Activated T-helper 1 cell treated with Interleukin-2 at 50 U/mL for 16 hours (primary cell): Measurements from ENCODE around the gene KRTAP9-6.
"Not testable (repeated sequence)": the region's sequence is repeated elsewhere in the genome, so short reads cannot be mapped to it uniquely, and the experiment has no call there.

ENCODE experiments used
- DNase-seq: peaks from one replicate; pipeline ENCODE4 v3.0.0-alpha.2; 2020; ENCODE audit warnings: low read depth

KRTAP9-6 gene

DNA sequence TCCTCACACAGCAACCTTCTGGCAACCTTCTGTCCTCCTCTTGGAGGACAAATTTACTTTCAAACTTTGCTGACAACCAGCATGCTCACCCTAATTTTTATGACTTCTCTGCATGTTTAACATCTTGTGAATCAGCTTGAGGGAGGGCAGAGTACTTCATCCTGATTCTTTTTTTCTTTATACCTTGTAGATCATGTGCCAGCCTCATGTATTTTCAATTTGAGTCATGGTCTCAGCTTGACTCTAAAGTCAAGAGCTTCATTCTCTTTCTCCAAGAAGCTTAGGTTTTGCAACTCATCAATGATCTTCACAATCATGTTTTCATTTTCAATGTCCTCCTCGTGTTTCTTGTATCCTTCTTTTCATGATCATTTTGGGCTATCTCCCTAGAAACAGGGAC lies 6.7 kb downstream of the KRTAP9-6 start:
- no peak for DNase-seq

DNA sequence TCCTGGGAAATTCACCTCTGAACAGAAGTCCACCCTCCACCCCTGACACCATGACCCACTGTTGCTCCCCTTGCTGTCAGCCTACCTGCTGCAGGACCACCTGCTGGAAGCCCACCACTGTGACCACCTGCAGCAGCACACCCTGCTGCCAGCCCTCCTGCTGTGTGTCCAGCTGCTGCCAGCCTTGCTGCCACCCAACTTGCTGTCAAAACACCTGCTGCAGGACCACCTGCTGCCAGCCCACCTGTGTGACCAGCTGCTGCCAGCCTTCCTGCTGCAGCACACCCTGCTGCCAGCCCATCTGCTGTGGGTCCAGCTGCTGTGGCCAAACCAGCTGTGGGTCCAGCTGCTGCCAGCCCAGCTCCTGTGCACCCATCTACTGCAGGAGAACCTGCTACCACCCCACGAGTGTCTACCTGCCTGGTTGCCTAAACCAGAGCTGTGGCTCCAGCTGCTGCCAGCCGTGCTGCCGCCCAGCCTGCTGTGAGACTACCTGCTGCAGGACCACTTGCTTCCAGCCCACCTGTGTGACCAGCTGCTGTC lies 10.5 kb downstream of the KRTAP9-6 start, which contains the start of gene KRTAP9-7:
Gene KRTAP9-7 (plus strand): TSS at position 51 of the 543 bp plus-strand sequence. CDS start 0 bp downstream, at position 51.
- DNase-seq = not testable (repeated sequence)

DNA sequence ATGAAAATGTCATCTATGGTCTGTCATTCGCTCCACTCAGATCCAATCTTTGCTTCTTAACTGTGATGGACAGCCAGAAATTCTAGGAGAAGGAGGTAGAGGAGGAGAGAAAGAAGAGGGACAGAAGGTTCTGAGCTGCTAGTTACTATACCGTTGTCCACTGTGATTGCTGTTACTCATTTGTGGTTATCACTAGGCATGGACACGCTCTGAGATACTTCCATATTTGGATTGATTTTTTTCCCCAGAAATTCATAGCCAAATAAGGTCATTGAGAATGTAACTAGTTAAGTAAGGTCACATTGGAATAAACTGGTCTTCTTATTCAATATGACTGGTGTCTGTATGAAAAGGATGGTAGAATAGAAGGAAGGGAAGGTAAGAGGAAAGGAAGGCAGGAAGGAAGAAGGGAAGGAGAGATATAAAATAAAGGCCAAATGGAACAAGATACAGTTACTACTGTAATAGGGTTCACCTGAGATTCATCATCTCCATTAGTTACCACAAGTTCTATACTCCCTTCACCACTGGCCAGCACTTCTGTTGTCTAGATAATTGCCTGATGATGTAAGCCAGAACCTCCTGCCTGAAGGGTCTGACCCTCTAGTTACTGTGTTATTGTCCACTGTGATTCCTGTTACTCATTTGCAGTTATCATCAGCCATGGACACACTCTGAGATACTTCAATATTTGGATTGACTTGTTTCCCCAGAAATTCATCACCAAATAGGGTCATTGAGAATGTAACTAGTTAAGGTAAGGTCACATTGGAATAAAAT lies 13.2 kb downstream of the KRTAP9-6 start:
- no peak for DNase-seq

DNA sequence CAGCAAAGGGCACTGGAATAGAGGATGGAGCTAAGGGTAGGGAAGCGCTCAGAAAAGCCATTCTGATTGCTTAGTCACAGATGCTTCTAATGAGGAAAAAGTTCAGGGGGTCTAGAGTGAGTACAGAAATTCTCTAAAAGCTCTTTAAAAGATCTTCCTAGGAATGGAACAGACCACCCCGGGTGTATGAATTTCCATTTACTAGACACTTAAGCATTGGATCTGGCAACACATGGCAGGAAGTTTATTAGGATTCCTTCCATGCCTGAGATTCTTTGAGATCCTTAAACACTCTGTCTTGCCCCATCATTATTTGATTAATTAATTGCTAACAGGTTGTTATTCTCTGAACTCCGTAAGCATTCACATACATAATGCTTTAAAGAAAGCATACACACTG lies 18.9 kb downstream of the KRTAP9-6 start:
- DNase-seq = no peak

DNA sequence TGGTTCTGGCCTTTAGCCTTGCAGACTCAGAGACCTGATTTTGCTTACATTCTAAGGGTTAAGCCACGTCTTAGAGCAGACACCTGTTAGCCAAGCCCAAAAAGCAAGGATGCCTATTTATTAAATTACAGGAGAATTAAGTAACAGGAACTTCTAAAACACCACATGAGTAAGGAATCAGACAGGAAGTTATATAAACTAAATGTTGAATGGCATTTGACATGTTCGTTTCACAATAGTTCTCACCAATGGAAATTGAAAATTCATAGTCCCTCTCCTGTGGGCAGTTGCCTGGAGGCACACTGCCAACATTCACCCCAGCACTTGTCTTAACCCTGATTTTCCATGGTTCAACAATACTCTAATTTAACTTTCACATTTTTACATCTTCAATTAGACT lies 19.4 kb downstream of the KRTAP9-6 start:
- no peak for DNase-seq

DNA sequence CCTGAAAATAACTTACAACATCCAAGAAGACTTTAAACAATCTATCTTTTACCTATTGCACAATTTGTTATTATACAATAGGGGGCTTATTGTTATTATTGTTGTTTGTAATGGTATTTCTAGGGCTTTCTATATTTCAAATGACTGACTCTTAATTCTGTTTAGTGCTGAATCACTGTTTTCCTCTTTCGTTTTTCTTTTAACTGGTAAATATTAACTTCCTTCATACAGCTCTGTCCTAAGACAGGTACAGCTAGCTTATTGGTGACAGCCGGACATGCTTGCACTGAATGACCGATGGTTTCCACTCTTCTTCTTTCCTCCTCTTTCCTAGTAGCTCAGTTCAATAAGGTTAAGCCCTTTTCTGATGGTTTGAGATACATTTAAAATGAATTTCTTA lies 21.9 kb downstream of the KRTAP9-6 start:
- DNase-seq = no peak

DNA sequence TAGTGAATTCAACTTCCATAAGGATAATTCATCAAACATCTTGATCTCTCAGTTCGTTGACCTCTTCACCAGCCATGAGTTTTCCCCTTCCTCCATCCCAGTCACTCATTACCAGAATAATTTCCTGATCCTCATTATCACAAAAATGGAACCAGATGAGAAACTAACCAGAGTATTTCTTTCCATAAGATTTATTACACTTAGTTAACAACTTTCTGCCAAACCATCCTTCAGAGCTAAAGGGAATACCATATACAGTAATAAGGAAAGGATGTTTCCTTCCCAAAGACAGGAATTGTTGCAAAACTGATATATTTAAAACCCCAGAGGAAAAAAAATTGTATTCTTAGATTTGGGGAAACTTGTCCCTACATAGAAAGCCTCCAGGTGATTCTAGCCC lies 28.8 kb downstream of the KRTAP9-6 start:
- DNase-seq = no peak

DNA sequence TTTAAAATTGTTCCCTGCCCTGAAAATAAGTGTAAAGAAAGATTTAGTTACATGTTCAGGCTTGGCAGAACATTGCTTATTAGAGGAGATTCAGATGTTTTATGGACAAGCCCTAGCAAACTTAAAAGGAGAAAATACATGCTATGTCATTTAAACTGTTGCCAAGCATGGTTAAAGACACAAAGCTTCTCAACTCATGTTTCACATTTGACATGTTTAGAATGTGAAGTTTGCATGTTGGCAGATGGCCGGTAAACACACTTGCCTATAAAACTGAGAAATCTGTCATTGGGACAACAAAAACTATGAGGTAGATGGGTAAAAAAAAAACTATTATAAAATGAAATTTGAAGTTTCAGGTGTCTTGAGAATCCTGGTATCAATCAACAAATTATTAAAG lies 31.7 kb downstream of the KRTAP9-6 start:
- no peak for DNase-seq

DNA sequence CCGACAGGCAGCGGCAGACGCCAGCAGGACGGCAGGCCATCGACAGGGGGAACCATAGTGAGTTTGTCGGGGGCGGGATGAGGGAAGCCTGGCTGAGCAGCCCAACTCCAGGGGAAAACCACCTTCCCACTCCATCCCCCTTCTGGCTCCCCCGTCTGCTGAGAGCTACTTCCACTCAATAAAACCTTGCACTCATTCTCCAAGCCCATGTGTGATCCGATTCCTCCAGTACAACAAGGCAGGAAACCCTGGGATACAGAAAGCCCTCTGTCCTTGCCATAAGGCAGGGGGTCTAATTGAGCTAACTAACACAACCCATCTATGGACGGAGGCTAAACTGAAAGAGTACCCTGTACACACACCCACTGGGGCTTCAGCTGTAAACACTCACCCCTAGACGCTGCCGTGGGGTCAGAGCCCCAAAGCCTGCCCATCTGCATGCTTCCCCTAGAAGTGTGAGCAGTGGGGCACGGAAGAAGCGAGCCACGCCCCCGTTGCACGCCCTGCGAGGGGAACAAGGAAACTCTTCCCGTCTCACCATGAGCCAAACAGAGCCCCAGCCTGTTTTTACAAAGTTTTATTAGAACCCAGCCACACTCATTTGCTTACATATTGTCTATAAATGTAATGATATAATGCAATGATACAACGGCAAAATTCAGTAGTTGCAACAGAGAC lies 33.4 kb downstream of the KRTAP9-6 start:
- no peak for DNase-seq

DNA sequence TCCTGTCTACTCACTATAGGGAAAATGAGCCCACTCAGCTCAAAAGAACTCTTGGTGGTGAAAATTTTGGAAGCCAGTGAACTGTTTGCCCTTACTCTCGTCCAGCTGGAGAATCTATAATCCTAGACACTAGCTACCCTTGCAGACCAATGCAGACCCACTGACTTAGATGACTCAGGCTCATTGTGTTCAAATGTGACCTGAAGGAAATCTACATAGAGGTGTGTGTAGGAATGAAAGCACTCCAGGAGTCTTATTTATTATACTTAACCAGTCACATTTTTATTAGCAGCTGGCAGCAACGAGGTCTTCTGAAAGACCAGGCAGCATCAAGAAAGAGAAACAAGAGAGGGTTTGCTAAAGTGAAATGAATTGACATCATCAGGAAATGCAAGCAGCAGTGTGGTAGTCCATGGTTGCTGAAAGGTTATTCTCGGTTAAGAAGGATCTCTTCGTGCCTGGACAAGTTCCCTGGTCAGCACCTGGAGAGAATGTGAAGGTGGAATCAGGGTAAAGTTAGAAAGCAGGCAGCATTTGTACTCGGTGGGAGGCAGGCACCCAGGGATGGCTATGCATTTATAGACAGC lies 36.1 kb downstream of the KRTAP9-6 start:
- DNase-seq = no peak

DNA sequence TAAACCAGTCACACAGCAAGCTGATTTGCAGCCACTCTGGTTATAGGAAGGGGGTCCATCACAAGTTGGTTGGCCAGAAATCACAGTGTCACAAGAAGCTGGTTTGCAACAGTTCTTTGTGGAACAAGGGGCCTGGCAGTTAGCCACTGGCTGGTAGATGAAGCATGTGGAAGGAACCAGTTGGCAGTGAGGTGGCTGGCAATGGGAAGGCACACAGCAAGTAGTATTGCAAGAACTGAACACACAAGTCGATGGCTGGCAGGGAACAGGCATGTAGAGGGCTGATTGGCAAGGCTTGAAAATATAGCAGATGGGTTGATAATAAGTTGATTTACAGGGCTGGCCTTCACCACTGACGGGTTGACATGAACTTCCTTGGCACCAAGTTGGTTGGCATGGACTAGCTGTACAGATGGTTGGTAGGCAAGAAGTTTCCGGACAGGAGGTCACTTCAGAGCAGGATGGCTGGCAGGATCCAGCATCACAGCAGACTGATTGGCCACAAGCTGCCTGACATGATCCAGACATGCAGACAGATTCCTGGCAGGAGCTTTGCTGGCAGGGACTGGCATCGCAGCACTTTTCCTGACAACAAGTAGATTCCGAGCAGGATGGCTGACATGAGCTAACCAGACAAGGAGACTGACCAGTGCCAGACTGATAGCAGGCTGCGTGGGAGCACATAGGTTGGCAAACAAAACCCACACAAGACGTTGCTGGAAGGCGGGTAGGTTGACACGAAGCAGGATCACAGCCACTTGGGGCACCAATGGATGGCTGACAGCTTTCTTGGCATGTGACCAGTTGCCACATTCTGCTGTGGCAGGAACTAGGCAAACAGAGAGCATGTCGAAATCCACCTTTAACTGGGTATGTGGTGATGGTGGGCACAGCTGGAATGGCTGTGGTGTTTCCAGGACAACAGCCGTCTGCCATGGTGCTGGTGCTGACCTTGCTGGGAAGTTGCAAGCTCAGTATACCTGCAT lies 37.0 kb downstream of the KRTAP9-6 start, which contains the start of gene KRTAP29-1:
Gene KRTAP29-1 (minus strand): TSS at position 936 of the 986 bp plus-strand sequence. CDS start 0 bp downstream, at position 936.
- DNase-seq = no peak

DNA sequence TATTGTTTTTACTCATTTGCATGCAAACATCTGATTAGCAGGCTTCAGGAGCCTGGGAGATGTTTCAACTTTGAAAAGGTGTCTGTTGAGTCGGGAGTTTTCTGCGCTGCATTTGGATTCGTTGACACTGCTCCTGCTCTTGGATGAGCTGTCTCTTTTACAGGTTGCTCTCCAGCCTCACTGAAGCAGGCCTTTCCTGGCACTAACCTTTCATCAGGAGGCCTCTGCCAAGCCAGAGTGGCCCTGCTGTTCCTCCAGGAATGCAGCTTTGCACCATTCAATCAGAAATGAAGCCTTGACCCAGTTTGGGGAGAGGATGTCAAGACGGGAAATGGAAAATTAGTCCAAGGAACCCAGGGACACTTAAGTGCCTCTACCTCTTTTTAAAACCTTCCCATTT lies 37.8 kb downstream of the KRTAP9-6 start:
- no peak for DNase-seq

DNA sequence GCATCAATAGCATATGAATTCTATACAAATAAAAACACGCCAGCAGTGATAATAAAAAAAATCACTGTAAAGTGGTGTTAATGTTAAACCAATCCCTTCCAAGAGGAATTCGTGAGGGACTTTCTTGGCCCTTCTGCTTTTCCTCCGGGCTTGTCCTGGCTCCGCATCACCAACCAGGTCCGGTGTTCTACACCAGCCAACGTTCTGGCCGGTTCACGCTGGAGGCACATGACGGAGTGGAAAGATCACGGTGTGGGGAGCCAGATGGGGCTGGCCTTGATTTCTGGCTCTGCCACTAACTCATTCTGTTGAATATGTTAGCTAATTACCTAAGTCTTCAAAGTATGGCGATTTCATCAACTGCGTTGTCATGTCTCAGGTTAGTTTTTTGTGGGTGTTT lies 38.9 kb downstream of the KRTAP9-6 start:
- DNase-seq = no peak

DNA sequence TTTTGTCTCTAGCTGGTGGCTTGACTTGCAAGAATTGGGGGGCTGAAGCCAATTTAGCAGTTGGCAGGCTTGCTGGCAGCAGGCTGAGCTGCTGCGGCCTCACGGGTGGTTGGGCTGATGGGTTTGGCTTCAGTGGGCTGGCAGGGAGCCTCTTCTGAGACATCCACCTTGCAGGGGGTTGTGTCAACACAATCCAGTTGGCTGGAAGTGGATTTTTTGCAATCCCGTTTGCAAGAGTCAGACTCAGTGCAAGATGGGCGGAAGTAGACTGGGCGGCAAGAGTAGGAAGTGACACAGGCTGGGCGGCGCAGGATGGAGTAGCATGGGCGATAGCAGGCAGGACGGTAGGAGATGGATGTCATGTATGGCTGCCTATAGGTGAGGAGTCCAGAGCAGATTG lies 42.5 kb downstream of the KRTAP9-6 start:
- no peak for DNase-seq

DNA sequence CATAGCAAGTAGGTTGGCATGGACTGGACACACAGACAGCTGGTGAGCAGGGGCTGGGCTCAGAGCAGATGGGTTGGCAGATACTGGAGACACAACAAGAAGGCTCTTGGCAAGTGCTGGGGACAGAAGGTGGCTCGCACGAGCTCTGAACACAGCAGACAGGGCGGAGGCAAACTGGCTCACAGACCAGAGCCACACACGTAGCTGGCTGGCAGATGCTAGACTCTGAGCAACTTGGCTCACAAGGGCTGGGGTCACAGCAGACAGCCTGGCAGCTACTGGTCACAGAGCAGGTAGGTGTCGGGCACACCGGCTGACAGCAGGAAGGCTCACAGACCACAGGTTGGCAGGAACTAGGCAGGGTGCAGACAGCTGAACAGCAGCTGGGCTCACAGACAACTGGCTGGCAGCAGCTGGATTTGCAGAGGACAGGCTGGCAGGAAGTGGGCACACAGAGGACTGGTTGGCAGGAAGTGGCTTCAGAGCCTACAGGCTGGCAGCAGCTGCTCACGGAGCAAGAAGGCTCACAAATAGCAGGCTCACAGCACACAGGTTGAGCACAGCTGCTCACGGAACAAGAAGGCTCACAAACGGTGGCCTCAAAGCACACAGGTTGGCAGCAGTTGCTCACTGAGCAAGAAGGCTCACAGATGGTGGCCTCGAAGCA lies 43.2 kb downstream of the KRTAP9-6 start:
- peak; percentile 76 for DNase-seq

DNA sequence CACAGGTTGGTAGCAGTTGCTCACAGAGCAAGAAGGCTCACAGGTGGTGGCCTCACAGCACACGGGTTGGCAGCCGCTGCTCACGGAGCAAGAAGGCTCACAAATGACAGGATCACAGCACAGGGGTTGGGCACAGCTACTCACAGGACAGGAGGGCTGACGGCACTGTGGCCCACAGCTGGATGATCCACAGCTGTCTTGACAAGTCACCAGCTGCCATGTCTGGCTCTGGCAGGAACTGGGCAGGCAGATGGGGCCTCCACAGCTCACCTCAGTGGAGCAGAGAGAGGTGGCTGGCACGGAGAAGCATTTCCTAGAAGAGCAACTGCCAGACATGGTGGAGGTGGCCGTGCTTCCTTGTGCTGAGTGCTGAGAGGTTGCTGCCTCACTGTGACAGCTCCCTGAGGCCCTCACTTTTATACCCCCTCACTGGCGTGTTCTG lies 43.8 kb downstream of the KRTAP9-6 start, which contains the start of gene KRTAP16-1:
Gene KRTAP16-1 (minus strand): TSS at position 392 of the 442 bp plus-strand sequence. CDS start 56 bp downstream, at position 336.
- peak; percentile 45 for DNase-seq

DNA sequence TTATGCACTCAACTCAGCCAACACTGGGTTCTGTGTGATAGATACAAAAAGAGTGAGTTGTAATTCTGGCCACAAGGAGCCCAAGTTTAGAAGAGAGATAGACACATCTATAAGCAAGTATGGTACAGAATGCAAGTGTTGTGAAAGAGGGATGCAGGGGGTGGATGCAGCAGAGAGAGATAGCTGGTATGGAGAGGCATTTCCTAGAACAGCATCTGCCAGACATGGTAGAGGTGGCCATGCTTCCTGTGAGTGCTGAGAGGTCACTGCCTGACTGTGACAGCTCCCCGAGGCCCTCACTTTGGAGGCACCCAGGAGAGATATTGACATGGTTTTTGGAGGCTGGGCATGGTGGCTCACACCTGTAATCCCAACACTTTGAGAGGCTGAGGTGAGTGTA lies 45.9 kb downstream of the KRTAP9-6 start:
- DNase-seq = no peak

DNA sequence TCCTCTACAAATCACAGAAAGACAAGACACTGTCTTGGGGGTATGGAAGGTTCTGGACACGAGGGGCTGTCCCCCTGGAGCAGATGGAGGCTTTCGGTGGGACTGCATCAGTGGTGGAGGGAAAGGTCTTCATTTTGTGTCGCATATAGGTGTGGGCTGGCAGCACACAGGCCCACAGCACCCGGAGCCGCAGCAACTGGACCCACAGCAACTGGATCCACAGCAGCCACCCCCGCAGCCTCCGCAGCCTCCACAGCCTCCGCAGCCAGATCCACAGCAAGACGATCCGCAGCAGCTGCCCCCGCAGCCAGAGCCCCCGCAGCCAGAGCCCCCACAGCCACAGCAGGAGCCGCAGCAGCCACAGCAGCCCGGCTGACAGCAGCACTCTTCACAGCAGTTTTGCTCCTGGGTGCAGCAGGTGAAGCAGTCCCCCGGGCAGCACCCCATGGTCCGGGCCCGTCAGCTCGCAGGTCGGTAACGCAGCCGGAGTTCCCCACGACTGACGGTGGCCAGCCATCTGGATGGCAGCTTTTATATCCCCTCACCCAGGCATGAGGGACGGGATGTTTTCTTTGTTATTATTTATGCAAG lies 50.1 kb downstream of the KRTAP9-6 start, which contains the start of gene KRTAP17-1:
Gene KRTAP17-1 (minus strand): TSS at position 507 of the 591 bp plus-strand sequence. CDS start 60 bp downstream, at position 447.
- no peak for DNase-seq
